Measurements from ENCODE around the gene TGM5.

GRCh38 chr15:43277231-43277823, 10.6 kb upstream of the TGM5 start:
- TF ChIP-seq POLR2A (IDR thresholded peaks at IDR 0.05; ENCODE audit: low read length): no peak
- no peak for TF ChIP-seq GATA1 (IDR thresholded peaks at IDR 0.05; ENCODE audit: low read depth, low read length)
